C4-2B (cell line): ENCODE results near the gene CDC42BPA.

Source experiments
- CTCF ChIP-seq: fragments of 450-650 bp; conservative IDR thresholded peaks from 2 replicates; pipeline ENCODE4 v1.5.1; 2017; ENCODE audit warnings: mild to moderate bottlenecking
- ZFX ChIP-seq: fragments of 450-650 bp; IDR thresholded peaks from 2 replicates; pipeline ENCODE4 v1.6.1; 2017

GRCh38 chr1:227174164-227174563, 144.1 kb downstream of the CDC42BPA start:
- TF ChIP-seq CTCF (no peak), ZFX (no peak)
